ENCODE measurements around the gene CNGA3.
"Not testable (repeated sequence)": the region's sequence is repeated elsewhere in the genome, so short reads cannot be mapped to it uniquely, and the experiment has no call there.

CNGA3 gene

GRCh38 chr2:98301469-98301868 lies 44.8 kb upstream of the CNGA3 start:
- no peak overlapping the region for H3K4me3 ChIP-seq (ENCODE audit: low read depth, low read length)
- DNase-seq (ENCODE audit: low read depth), result no peak
- in situ Hi-C loops (cut with HindIII; ENCODE audit: low sequenced_read_pairs), result no loop called here
- TF ChIP-seq CTCF (IDR thresholded peaks at IDR 0.05; ENCODE audit: low read depth, low read length, missing control alignments), result no peak

DNA sequence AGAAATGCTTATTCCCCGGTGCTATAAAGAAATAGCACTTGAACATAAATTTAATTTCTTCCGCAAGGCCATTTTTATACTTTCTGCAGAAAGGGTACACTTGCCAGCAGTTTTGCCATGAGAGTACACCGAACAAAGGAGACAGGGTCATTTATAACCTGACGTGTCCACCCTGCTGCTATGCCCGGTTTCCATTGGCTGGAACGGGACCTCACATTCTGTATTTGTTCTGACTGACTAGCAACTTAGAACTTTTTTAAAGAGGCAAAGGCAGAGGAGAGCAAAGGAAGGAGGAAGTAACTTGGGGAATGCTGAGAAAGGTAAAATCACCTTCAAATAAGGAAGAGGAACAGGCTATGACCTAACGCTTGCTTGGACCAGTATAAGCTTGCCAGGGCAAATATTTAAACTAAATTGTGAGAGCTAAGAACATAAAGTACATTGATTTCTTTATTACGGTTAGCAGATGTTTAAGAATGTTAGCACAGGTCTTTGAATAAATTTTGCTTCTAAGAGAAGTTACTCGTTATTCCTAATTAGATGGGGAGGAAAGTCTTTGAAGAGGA lies 39.0 kb upstream of the CNGA3 start:
- DNase-seq (ENCODE audit: low read depth); H3K4me3 ChIP-seq (ENCODE audit: low read depth, low read length); in situ Hi-C loops (cut with HindIII; ENCODE audit: low sequenced_read_pairs): not testable (repeated sequence)

GRCh38 chr2:98308068-98308467 lies 38.2 kb upstream of the CNGA3 start:
- no peak for DNase-seq (ENCODE audit: low read depth)
- H3K4me3 ChIP-seq (ENCODE audit: low read depth, low read length), result no peak overlapping the region
- no peak for TF ChIP-seq CTCF (IDR thresholded peaks at IDR 0.05; ENCODE audit: low read depth, low read length, missing control alignments)
- in situ Hi-C loops (cut with HindIII; ENCODE audit: low sequenced_read_pairs), result no loop called here

DNA sequence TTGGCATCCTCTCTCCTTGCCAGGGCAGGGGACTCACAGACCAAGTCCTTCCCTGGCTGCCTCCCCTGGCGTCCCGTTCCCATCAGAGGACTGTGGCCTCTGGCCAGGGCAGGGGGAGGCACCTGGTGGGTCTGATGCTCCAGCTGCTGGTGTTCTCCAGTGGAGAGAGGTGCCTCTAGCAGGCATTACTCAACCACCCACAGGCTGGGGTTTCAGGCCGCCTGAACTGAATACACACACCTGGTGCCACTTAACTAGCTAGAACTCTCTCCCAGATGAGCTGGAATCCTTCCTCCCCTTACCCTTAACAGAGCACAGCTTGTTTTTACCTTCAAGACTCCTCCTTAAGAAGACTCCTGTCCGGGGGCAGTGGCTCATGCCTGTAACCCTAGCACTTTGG lies 37.7 kb upstream of the CNGA3 start:
- DNase-seq (ENCODE audit: low read depth), result no peak
- in situ Hi-C loops (cut with HindIII; ENCODE audit: low sequenced_read_pairs), result no loop called here
- no peak overlapping the region for H3K4me3 ChIP-seq (ENCODE audit: low read depth, low read length)
- TF ChIP-seq CTCF (IDR thresholded peaks at IDR 0.05; ENCODE audit: low read depth, low read length, missing control alignments), result no peak

DNA sequence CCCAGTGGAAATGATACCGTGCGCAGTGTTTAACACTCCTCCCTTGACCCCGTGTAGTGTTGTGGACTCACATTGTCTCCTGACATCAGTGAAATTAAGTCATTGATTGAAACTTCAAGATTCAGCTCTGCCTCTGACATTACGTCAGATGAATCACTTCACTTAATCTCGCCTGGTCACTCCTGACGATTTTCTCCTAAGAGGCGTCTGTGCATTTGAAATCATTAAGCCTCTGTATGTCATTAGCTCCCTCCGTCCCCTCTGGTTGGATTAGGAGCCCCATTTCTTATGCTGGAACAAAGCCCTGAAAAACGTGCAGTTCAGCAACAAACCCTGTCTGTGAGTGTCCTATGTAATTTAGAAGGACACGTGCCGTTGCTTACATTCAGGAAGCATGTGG lies 36.7 kb upstream of the CNGA3 start:
- no peak for TF ChIP-seq CTCF (IDR thresholded peaks at IDR 0.05; ENCODE audit: low read depth, low read length, missing control alignments)
- no peak overlapping the region for H3K4me3 ChIP-seq (ENCODE audit: low read depth, low read length)
- no peak for DNase-seq (ENCODE audit: low read depth)
- in situ Hi-C loops (cut with HindIII; ENCODE audit: low sequenced_read_pairs), result no loop called here

DNA sequence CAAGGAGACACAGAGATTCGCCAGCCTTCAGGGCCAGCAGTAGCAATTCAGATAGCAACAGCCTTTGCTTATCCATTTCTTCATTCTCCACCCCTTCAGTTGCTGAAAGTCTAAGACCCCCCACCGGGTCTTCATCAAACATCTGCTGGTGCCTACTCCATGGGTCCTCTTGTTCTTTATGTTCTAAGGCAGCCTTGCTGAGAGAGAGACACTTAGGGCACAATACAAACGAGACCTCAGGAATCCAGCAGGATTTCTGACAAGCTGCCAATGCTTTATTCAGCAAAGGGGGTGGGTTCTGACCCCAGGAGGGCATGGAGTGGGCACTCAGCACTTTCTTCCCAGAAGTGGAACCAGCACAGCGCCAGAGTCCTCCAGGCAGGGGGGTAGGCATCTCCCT lies 36.2 kb upstream of the CNGA3 start:
- no peak for TF ChIP-seq CTCF (IDR thresholded peaks at IDR 0.05; ENCODE audit: low read depth, low read length, missing control alignments)
- in situ Hi-C loops (cut with HindIII; ENCODE audit: low sequenced_read_pairs), result no loop called here
- H3K4me3 ChIP-seq (ENCODE audit: low read depth, low read length), result no peak overlapping the region
- DNase-seq (ENCODE audit: low read depth), result no peak

DNA sequence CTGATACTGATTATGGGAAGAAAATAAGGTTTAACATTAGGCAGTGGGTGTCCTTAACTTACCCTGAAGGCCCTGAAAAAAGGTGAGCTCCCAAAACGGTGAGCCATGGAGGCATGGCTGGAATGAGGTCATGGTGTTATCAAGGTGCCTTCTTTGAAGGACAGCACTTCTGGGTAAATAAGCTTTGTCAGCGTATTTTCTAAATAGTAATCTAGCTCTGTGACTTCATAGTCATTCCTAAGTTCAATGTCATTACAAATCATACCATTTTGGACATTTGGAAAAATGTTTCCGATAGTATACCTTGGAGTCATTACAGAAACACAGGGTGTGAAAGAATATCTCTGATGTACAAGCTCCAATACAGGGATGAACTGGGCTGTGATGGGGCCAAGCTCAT lies 35.2 kb upstream of the CNGA3 start:
- no peak for DNase-seq (ENCODE audit: low read depth)
- H3K4me3 ChIP-seq (ENCODE audit: low read depth, low read length), result no peak overlapping the region
- TF ChIP-seq CTCF (IDR thresholded peaks at IDR 0.05; ENCODE audit: low read depth, low read length, missing control alignments), result no peak
- in situ Hi-C loops (cut with HindIII; ENCODE audit: low sequenced_read_pairs), result no loop called here
